Measurements from ENCODE around the gene SLC35F1.

Gene SLC35F1

GRCh38 chr6:118198746-118199145, 291.7 kb downstream of the SLC35F1 start:
- Histone ChIP-seq H3K36me3 (ENCODE audit: control insufficient read depth in 5 of 5, insufficient read depth in 5 of 5, low read length in 5 of 5) (no peaks in the 10 kb centered on the region), H3K27ac (ENCODE audit: low read depth, low read length) (no peak overlapping the region), H3K27me3 (ENCODE audit: control insufficient read depth in 5 of 5, insufficient read depth in 4 of 5, low read length in 5 of 5) (no peaks in the 10 kb centered on the region), H3K4me3 (ENCODE audit: low read depth in 1 of 5, low read length in 5 of 5) (no peak overlapping the region), H3K4me1 (ENCODE audit: control insufficient read depth in 5 of 5, insufficient read depth in 5 of 5, low read length in 5 of 5) (peaks cover 0 to 28% (median 8%) of the 10 kb centered on the region in 5 donors), H3K9me3 (ENCODE audit: control insufficient read depth in 5 of 5, low read length in 5 of 5) (no peaks in the 10 kb centered on the region), H3K9ac (ENCODE audit: low read length in 5 of 5) (no peak overlapping the region)

- Histone ChIP-seq H3K9me3 (ENCODE audit: control insufficient read depth in 5 of 5, low read length in 5 of 5) (no peaks in the 10 kb centered on the region), H3K27ac (ENCODE audit: low read depth, low read length) (no peak overlapping the region), H3K9ac (ENCODE audit: low read length in 5 of 5) (no peak overlapping the region), H3K36me3 (ENCODE audit: control insufficient read depth in 5 of 5, insufficient read depth in 5 of 5, low read length in 5 of 5) (no peaks in the 10 kb centered on the region), H3K4me1 (ENCODE audit: control insufficient read depth in 5 of 5, insufficient read depth in 5 of 5, low read length in 5 of 5) (peaks cover 0 to 20% (median 9%) of the 10 kb centered on the region in 5 donors), H3K27me3 (ENCODE audit: control insufficient read depth in 5 of 5, insufficient read depth in 4 of 5, low read length in 5 of 5) (no peaks in the 10 kb centered on the region), H3K4me3 (ENCODE audit: low read depth in 1 of 5, low read length in 5 of 5) (no peak overlapping the region)
Observed at GRCh38 chr6:118200160-118200559, 293.1 kb downstream of the SLC35F1 start.

- Histone ChIP-seq H3K27ac (ENCODE audit: low read depth, low read length) (no peak overlapping the region), H3K4me3 (ENCODE audit: low read depth in 1 of 5, low read length in 5 of 5) (no peak overlapping the region), H3K9me3 (ENCODE audit: control insufficient read depth in 5 of 5, low read length in 5 of 5) (no peaks in the 10 kb centered on the region), H3K4me1 (ENCODE audit: control insufficient read depth in 5 of 5, insufficient read depth in 5 of 5, low read length in 5 of 5) (peaks cover 0 to 11% (median 9%) of the 10 kb centered on the region in 5 donors), H3K36me3 (ENCODE audit: control insufficient read depth in 5 of 5, insufficient read depth in 5 of 5, low read length in 5 of 5) (no peaks in the 10 kb centered on the region), H3K9ac (ENCODE audit: low read length in 5 of 5) (no peak overlapping the region), H3K27me3 (ENCODE audit: control insufficient read depth in 5 of 5, insufficient read depth in 4 of 5, low read length in 5 of 5) (no peaks in the 10 kb centered on the region)
Observed at GRCh38 chr6:118202517-118202916, 295.5 kb downstream of the SLC35F1 start.

- Histone ChIP-seq H3K9ac (ENCODE audit: low read length in 5 of 5) (no peak overlapping the region), H3K4me3 (ENCODE audit: low read depth in 1 of 5, low read length in 5 of 5) (no peak overlapping the region), H3K27ac (ENCODE audit: low read depth, low read length) (no peak overlapping the region), H3K36me3 (ENCODE audit: control insufficient read depth in 5 of 5, insufficient read depth in 5 of 5, low read length in 5 of 5) (no peaks in the 10 kb centered on the region), H3K4me1 (ENCODE audit: control insufficient read depth in 5 of 5, insufficient read depth in 5 of 5, low read length in 5 of 5) (peaks cover 0 to 9% (median 7%) of the 10 kb centered on the region in 5 donors), H3K27me3 (ENCODE audit: control insufficient read depth in 5 of 5, insufficient read depth in 4 of 5, low read length in 5 of 5) (no peaks in the 10 kb centered on the region), H3K9me3 (ENCODE audit: control insufficient read depth in 5 of 5, low read length in 5 of 5) (no peaks in the 10 kb centered on the region)
Observed at GRCh38 chr6:118203545-118203944, 296.5 kb downstream of the SLC35F1 start.

- Histone ChIP-seq H3K27me3 (ENCODE audit: control insufficient read depth in 5 of 5, insufficient read depth in 4 of 5, low read length in 5 of 5) (no peaks in the 10 kb centered on the region), H3K4me3 (ENCODE audit: low read depth in 1 of 5, low read length in 5 of 5) (no peak overlapping the region), H3K9me3 (ENCODE audit: control insufficient read depth in 5 of 5, low read length in 5 of 5) (no peaks in the 10 kb centered on the region), H3K9ac (ENCODE audit: low read length in 5 of 5) (no peak overlapping the region), H3K27ac (ENCODE audit: low read depth, low read length) (no peak overlapping the region), H3K4me1 (ENCODE audit: control insufficient read depth in 5 of 5, insufficient read depth in 5 of 5, low read length in 5 of 5) (peaks cover 0 to 9% (median 7%) of the 10 kb centered on the region in 5 donors), H3K36me3 (ENCODE audit: control insufficient read depth in 5 of 5, insufficient read depth in 5 of 5, low read length in 5 of 5) (no peaks in the 10 kb centered on the region)
Observed at GRCh38 chr6:118206221-118206620, 299.2 kb downstream of the SLC35F1 start.

GRCh38 chr6:118207947-118208346, 300.9 kb downstream of the SLC35F1 start:
- no peak overlapping the region for H3K4me3 ChIP-seq (ENCODE audit: low read depth in 1 of 5, low read length in 5 of 5)
- no peak overlapping the region for H3K9ac ChIP-seq (ENCODE audit: low read length in 5 of 5)
- H3K36me3 ChIP-seq (ENCODE audit: control insufficient read depth in 5 of 5, insufficient read depth in 5 of 5, low read length in 5 of 5) = no peaks in the 10 kb centered on the region
- no peaks in the 10 kb centered on the region for H3K9me3 ChIP-seq (ENCODE audit: control insufficient read depth in 5 of 5, low read length in 5 of 5)
- H3K4me1 ChIP-seq (ENCODE audit: control insufficient read depth in 5 of 5, insufficient read depth in 5 of 5, low read length in 5 of 5) = peaks cover 0 to 9% (median 7%) of the 10 kb centered on the region in 5 donors
- no peak overlapping the region for H3K27ac ChIP-seq (ENCODE audit: low read depth, low read length)
- H3K27me3 ChIP-seq (ENCODE audit: control insufficient read depth in 5 of 5, insufficient read depth in 4 of 5, low read length in 5 of 5) = no peaks in the 10 kb centered on the region

- no peaks in the 10 kb centered on the region for H3K4me1 ChIP-seq (ENCODE audit: control insufficient read depth in 5 of 5, insufficient read depth in 5 of 5, low read length in 5 of 5)
- no peak overlapping the region for H3K27ac ChIP-seq (ENCODE audit: low read depth, low read length)
- no peaks in the 10 kb centered on the region for H3K9me3 ChIP-seq (ENCODE audit: control insufficient read depth in 5 of 5, low read length in 5 of 5)
- H3K27me3 ChIP-seq (ENCODE audit: control insufficient read depth in 5 of 5, insufficient read depth in 4 of 5, low read length in 5 of 5) = no peaks in the 10 kb centered on the region
- H3K9ac ChIP-seq (ENCODE audit: low read length in 5 of 5) = no peak overlapping the region
- H3K4me3 ChIP-seq (ENCODE audit: low read depth in 1 of 5, low read length in 5 of 5) = no peak overlapping the region
- no peaks in the 10 kb centered on the region for H3K36me3 ChIP-seq (ENCODE audit: control insufficient read depth in 5 of 5, insufficient read depth in 5 of 5, low read length in 5 of 5)
Observed at GRCh38 chr6:118212451-118213173, 305.5 kb downstream of the SLC35F1 start.

- H3K4me3 ChIP-seq (ENCODE audit: low read depth in 1 of 5, low read length in 5 of 5) = no peak overlapping the region
Observed at GRCh38 chr6:118215269-118215668, 308.2 kb downstream of the SLC35F1 start.

GRCh38 chr6:118216751-118217150, 309.7 kb downstream of the SLC35F1 start:
- no peak overlapping the region for H3K9ac ChIP-seq (ENCODE audit: low read length in 5 of 5)
- H3K4me1 ChIP-seq (ENCODE audit: control insufficient read depth in 5 of 5, insufficient read depth in 5 of 5, low read length in 5 of 5) = no peaks in the 10 kb centered on the region
- no peak overlapping the region for H3K4me3 ChIP-seq (ENCODE audit: low read depth in 1 of 5, low read length in 5 of 5)
- H3K27ac ChIP-seq (ENCODE audit: low read depth, low read length) = no peak overlapping the region
- H3K27me3 ChIP-seq (ENCODE audit: control insufficient read depth in 5 of 5, insufficient read depth in 4 of 5, low read length in 5 of 5) = no peaks in the 10 kb centered on the region
- no peaks in the 10 kb centered on the region for H3K9me3 ChIP-seq (ENCODE audit: control insufficient read depth in 5 of 5, low read length in 5 of 5)
- H3K36me3 ChIP-seq (ENCODE audit: control insufficient read depth in 5 of 5, insufficient read depth in 5 of 5, low read length in 5 of 5) = no peaks in the 10 kb centered on the region

More at GRCh38 chr6:118215269-118215668, 308.2 kb downstream of the SLC35F1 start:
- Histone ChIP-seq H3K36me3 (ENCODE audit: control insufficient read depth in 5 of 5, insufficient read depth in 5 of 5, low read length in 5 of 5) (no peaks in the 10 kb centered on the region), H3K9me3 (ENCODE audit: control insufficient read depth in 5 of 5, low read length in 5 of 5) (no peaks in the 10 kb centered on the region), H3K9ac (ENCODE audit: low read length in 5 of 5) (no peak overlapping the region), H3K27me3 (ENCODE audit: control insufficient read depth in 5 of 5, insufficient read depth in 4 of 5, low read length in 5 of 5) (no peaks in the 10 kb centered on the region), H3K4me1 (ENCODE audit: control insufficient read depth in 5 of 5, insufficient read depth in 5 of 5, low read length in 5 of 5) (no peaks in the 10 kb centered on the region), H3K27ac (ENCODE audit: low read depth, low read length) (no peak overlapping the region)

GRCh38 chr6:118218156-118218555, 311.1 kb downstream of the SLC35F1 start:
- Histone ChIP-seq H3K9ac (ENCODE audit: low read length in 5 of 5) (no peak overlapping the region), H3K27me3 (ENCODE audit: control insufficient read depth in 5 of 5, insufficient read depth in 4 of 5, low read length in 5 of 5) (no peaks in the 10 kb centered on the region), H3K4me1 (ENCODE audit: control insufficient read depth in 5 of 5, insufficient read depth in 5 of 5, low read length in 5 of 5) (no peaks in the 10 kb centered on the region), H3K36me3 (ENCODE audit: control insufficient read depth in 5 of 5, insufficient read depth in 5 of 5, low read length in 5 of 5) (no peaks in the 10 kb centered on the region), H3K4me3 (ENCODE audit: low read depth in 1 of 5, low read length in 5 of 5) (no peak overlapping the region), H3K27ac (ENCODE audit: low read depth, low read length) (no peak overlapping the region), H3K9me3 (ENCODE audit: control insufficient read depth in 5 of 5, low read length in 5 of 5) (no peaks in the 10 kb centered on the region)

Measured in subcutaneous abdominal adipose tissue (tissue), 5 donors.